Chondrocyte (in vitro differentiated cells): ENCODE measurements around the gene SERPINA12. TPM values are rescaled to one million over a fixed set of nuclear protein-coding genes. Genes with fewer than 3 reads are reported as not detected.

Experiments used
- DNase-seq: peaks from one replicate; pipeline ENCODE4 v3.0.0; 2021; ENCODE audit warnings: mixed read lengths, low spot score
- H3K27ac Mint-ChIP-seq: one replicate; pipeline ENCODE4 v1.8.0; 2021; ENCODE audit warnings: mild to moderate bottlenecking, moderate library complexity, mixed read lengths; ENCODE audit not compliant: unreplicated experiment
- H3K27me3 Mint-ChIP-seq: 2 replicates; pipeline ENCODE4 v1.8.0; 2021; ENCODE audit warnings: low read depth, mixed read lengths
- H3K36me3 Mint-ChIP-seq: 2 replicates; pipeline ENCODE4 v1.8.0; 2021; ENCODE audit warnings: low read depth, mixed read lengths
- H3K4me1 Mint-ChIP-seq: 2 replicates; pipeline ENCODE4 v1.8.0; 2021; ENCODE audit warnings: low read depth, mild to moderate bottlenecking, mixed read lengths
- H3K4me3 Mint-ChIP-seq: one replicate; pipeline ENCODE4 v1.8.0; 2021; ENCODE audit warnings: mild to moderate bottlenecking, moderate library complexity, mixed read lengths; ENCODE audit not compliant: unreplicated experiment
- H3K9me3 Mint-ChIP-seq: 2 replicates; pipeline ENCODE4 v1.8.0; 2021; ENCODE audit warnings: low read depth, mixed read lengths
- total RNA-seq: library from RNA; stranded (reverse); gene quantifications from 3 replicates; pipeline ENCODE4 v1.2.1, GENCODE V29; 2021
- TF ChIP-seq, protein P1 (sequence below): fragments of 200-600 bp; sonication (generic); IDR thresholded peaks from 2 replicates; pipeline ENCODE4 v1.5.0; 2021; ENCODE audit warnings: antibody characterized with exemption, mild to moderate bottlenecking, moderate library complexity

Gene SERPINA12
- total RNA-seq, 1 donor from 2014 or later = not detected

GRCh38 chr14:94501588-94502516 lies 7.4 kb downstream of the SERPINA12 start:
- TF ChIP-seq, protein P1, sequence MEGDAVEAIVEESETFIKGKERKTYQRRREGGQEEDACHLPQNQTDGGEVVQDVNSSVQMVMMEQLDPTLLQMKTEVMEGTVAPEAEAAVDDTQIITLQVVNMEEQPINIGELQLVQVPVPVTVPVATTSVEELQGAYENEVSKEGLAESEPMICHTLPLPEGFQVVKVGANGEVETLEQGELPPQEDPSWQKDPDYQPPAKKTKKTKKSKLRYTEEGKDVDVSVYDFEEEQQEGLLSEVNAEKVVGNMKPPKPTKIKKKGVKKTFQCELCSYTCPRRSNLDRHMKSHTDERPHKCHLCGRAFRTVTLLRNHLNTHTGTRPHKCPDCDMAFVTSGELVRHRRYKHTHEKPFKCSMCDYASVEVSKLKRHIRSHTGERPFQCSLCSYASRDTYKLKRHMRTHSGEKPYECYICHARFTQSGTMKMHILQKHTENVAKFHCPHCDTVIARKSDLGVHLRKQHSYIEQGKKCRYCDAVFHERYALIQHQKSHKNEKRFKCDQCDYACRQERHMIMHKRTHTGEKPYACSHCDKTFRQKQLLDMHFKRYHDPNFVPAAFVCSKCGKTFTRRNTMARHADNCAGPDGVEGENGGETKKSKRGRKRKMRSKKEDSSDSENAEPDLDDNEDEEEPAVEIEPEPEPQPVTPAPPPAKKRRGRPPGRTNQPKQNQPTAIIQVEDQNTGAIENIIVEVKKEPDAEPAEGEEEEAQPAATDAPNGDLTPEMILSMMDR = no peak
- DNase-seq = no peak
- no peak overlapping the region for H3K4me3 Mint-ChIP-seq
- peaks cover 2% of the 10 kb centered on the region for H3K4me1 Mint-ChIP-seq
- no peaks in the 10 kb centered on the region for H3K36me3 Mint-ChIP-seq
- no peaks in the 10 kb centered on the region for H3K9me3 Mint-ChIP-seq
- H3K27me3 Mint-ChIP-seq = peaks cover 18% of the 10 kb centered on the region
- no peak overlapping the region for H3K27ac Mint-ChIP-seq

DNA sequence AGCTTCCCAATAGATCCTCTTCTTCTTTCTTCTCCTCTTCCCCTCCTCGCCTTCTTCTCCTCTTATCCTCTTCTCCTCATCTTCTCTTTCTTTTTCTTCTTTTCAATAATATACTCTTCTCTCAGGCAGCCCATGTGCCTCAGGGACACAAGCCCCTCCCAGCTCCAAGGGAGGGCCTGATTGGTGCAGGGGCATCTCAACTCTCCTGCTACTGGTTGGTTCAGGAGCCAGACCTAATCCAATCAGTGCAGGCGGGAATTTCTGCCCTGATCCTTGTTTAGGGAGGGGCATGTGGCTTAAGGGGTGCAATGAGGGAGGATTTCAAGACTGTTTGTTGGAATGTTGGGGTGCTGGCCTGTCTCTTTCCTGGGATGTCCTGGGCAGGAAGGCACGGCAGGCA lies 9.0 kb downstream of the SERPINA12 start:
- Mint-ChIP-seq H3K9me3 (no peaks in the 10 kb centered on the region), H3K4me3 (no peak overlapping the region), H3K36me3 (no peaks in the 10 kb centered on the region)

DNA sequence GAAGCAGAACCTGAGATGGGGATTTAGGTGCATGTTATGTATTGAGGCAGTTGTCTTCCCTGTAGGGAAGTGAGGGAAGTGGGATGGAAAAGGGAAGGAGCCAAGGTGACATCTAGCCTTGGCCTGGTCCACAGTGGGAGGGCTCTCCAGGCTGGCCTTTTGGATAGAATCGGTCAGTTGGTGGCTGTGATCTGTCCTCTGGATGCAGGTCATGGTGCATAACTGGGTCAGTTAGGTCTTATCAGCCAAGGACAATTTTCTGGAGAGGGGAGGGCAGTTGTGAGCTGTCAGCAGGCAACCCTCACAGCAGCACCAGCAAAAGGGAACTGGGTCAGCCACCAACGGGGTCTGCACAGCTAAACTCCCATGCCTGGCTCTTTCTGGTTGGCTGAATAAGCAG lies 9.6 kb downstream of the SERPINA12 start:
- H3K36me3 Mint-ChIP-seq = no peaks in the 10 kb centered on the region
- no peak overlapping the region for H3K4me3 Mint-ChIP-seq
- H3K27ac Mint-ChIP-seq = no peak overlapping the region
- H3K4me1 Mint-ChIP-seq = peaks cover 2% of the 10 kb centered on the region
- peaks cover 21% of the 10 kb centered on the region for H3K27me3 Mint-ChIP-seq
- no peak for DNase-seq
- no peaks in the 10 kb centered on the region for H3K9me3 Mint-ChIP-seq
- TF ChIP-seq, protein P1 = no peak

More for the DNA sequence above, 9.0 kb downstream of the SERPINA12 start:
- peaks cover 20% of the 10 kb centered on the region for H3K27me3 Mint-ChIP-seq
- peaks cover 2% of the 10 kb centered on the region for H3K4me1 Mint-ChIP-seq
- DNase-seq = no peak
- H3K27ac Mint-ChIP-seq = no peak overlapping the region
- TF ChIP-seq, protein P1 = no peak

- Mint-ChIP-seq H3K27ac (no peak overlapping the region), H3K9me3 (no peaks in the 10 kb centered on the region), H3K36me3 (no peaks in the 10 kb centered on the region), H3K4me3 (no peak overlapping the region), H3K27me3 (peaks cover 24% of the 10 kb centered on the region), H3K4me1 (peaks cover 2% of the 10 kb centered on the region)
- TF ChIP-seq, protein P1 = no peak
- no peak for DNase-seq
Measured at GRCh38 chr14:94498215-94498614, 11.1 kb downstream of the SERPINA12 start.

- TF ChIP-seq, protein P1 = no peak
- DNase-seq = no peak
- Mint-ChIP-seq H3K9me3 (no peaks in the 10 kb centered on the region), H3K36me3 (no peaks in the 10 kb centered on the region), H3K4me3 (no peak overlapping the region), H3K27me3 (peaks cover 17% of the 10 kb centered on the region), H3K27ac (no peak overlapping the region), H3K4me1 (no peaks in the 10 kb centered on the region)
Measured at GRCh38 chr14:94494085-94494484, 15.2 kb downstream of the SERPINA12 start.
